Measurements from ENCODE around the gene PDE8A.

PDE8A gene

GRCh38 chr15:85168642-85169173 is 187.1 kb downstream of the PDE8A start (continued):
- TF ChIP-seq, protein P1, sequence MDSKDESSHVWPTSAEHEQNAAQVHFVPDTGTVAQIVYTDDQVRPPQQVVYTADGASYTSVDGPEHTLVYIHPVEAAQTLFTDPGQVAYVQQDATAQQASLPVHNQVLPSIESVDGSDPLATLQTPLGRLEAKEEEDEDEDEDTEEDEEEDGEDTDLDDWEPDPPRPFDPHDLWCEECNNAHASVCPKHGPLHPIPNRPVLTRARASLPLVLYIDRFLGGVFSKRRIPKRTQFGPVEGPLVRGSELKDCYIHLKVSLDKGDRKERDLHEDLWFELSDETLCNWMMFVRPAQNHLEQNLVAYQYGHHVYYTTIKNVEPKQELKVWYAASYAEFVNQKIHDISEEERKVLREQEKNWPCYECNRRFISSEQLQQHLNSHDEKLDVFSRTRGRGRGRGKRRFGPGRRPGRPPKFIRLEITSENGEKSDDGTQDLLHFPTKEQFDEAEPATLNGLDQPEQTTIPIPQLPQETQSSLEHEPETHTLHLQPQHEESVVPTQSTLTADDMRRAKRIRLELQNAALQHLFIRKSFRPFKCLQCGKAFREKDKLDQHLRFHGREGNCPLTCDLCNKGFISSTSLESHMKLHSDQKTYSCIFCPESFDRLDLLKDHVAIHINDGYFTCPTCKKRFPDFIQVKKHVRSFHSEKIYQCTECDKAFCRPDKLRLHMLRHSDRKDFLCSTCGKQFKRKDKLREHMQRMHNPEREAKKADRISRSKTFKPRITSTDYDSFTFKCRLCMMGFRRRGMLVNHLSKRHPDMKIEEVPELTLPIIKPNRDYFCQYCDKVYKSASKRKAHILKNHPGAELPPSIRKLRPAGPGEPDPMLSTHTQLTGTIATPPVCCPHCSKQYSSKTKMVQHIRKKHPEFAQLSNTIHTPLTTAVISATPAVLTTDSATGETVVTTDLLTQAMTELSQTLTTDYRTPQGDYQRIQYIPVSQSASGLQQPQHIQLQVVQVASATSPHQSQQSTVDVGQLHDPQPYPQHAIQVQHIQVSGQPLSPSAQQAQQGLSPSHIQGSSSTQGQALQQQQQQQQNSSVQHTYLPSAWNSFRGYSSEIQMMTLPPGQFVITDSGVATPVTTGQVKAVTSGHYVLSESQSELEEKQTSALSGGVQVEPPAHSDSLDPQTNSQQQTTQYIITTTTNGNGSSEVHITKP (tag by site-specific recombination; IDR thresholded peaks at IDR 0.05) = peak; percentile 83
- TF ChIP-seq ZNF23 (tag by site-specific recombination; IDR thresholded peaks at IDR 0.05; ENCODE audit: borderline replicate concordance) (no peak), ZFP3 (tag by site-specific recombination; IDR thresholded peaks at IDR 0.05; ENCODE audit: low read depth) (no peak), ZNF175 (tag by site-specific recombination; IDR thresholded peaks at IDR 0.05) (no peak), ZNF16 (tag by site-specific recombination; IDR thresholded peaks at IDR 0.05; ENCODE audit: low read depth) (no peak), ZNF433 (tag by site-specific recombination; IDR thresholded peaks at IDR 0.05; ENCODE audit: low read depth) (no peak), ZNF600 (tag by site-specific recombination; IDR thresholded peaks at IDR 0.05) (no peak), ZBTB7A (tag by site-specific recombination; IDR thresholded peaks at IDR 0.05; ENCODE audit: low read depth) (no peak), ZNF26 (tag by site-specific recombination; IDR thresholded peaks at IDR 0.05) (no peak), ZNF488 (tag by site-specific recombination; IDR thresholded peaks at IDR 0.05) (no peak), ZNF324 (tag by site-specific recombination; IDR thresholded peaks at IDR 0.05) (no peak), IKZF3 (tag by site-specific recombination; IDR thresholded peaks at IDR 0.05) (no peak), ZNF830 (tag by site-specific recombination; IDR thresholded peaks at IDR 0.05; ENCODE audit: low read depth) (no peak), SCRT1 (tag by site-specific recombination; IDR thresholded peaks at IDR 0.05; ENCODE audit: borderline replicate concordance) (no peak), EGR2 (tag by site-specific recombination; IDR thresholded peaks at IDR 0.05; ENCODE audit: low read depth) (no peak), ZNF311 (tag by site-specific recombination; IDR thresholded peaks at IDR 0.05; ENCODE audit: borderline replicate concordance) (no peak), ZNF394 (tag by site-specific recombination; IDR thresholded peaks at IDR 0.05; ENCODE audit: borderline replicate concordance) (no peak), ZNF707 (tag by site-specific recombination; IDR thresholded peaks at IDR 0.05) (no peak), ZNF274 (IDR thresholded peaks at IDR 0.05; ENCODE audit: low read length) (no peak), ZNF274 (tag by site-specific recombination; IDR thresholded peaks at IDR 0.05; ENCODE audit: borderline replicate concordance) (no peak), ZNF335 (tag by site-specific recombination; conservative IDR thresholded peaks at IDR 0.05) (peak; percentile 42; the same call in 1 of the 2 replicates), ZBTB17 (tag by site-specific recombination; IDR thresholded peaks at IDR 0.05) (no peak), ZNF354C (tag by site-specific recombination; IDR thresholded peaks at IDR 0.05; ENCODE audit: borderline replicate concordance, low read depth) (no peak), FEZF1 (tag by site-specific recombination; IDR thresholded peaks at IDR 0.05) (no peak), ZFHX2 (tag by site-specific recombination; conservative IDR thresholded peaks at IDR 0.05) (peak; percentile 40), GLIS1 (tag by site-specific recombination; IDR thresholded peaks at IDR 0.05) (no peak), ZNF121 (tag by site-specific recombination; IDR thresholded peaks at IDR 0.05) (no peak), ZNF785 (tag by site-specific recombination; IDR thresholded peaks at IDR 0.05) (no peak), ZNF292 (tag by site-specific recombination; IDR thresholded peaks at IDR 0.05; ENCODE audit: borderline replicate concordance, low read depth) (no peak)
- TF ChIP-seq, protein P2, sequence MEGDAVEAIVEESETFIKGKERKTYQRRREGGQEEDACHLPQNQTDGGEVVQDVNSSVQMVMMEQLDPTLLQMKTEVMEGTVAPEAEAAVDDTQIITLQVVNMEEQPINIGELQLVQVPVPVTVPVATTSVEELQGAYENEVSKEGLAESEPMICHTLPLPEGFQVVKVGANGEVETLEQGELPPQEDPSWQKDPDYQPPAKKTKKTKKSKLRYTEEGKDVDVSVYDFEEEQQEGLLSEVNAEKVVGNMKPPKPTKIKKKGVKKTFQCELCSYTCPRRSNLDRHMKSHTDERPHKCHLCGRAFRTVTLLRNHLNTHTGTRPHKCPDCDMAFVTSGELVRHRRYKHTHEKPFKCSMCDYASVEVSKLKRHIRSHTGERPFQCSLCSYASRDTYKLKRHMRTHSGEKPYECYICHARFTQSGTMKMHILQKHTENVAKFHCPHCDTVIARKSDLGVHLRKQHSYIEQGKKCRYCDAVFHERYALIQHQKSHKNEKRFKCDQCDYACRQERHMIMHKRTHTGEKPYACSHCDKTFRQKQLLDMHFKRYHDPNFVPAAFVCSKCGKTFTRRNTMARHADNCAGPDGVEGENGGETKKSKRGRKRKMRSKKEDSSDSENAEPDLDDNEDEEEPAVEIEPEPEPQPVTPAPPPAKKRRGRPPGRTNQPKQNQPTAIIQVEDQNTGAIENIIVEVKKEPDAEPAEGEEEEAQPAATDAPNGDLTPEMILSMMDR (tag by site-specific recombination; IDR thresholded peaks at IDR 0.05) = peak; percentile 38; the same call in 1 of the 2 replicates
- TF ChIP-seq, protein P3, sequence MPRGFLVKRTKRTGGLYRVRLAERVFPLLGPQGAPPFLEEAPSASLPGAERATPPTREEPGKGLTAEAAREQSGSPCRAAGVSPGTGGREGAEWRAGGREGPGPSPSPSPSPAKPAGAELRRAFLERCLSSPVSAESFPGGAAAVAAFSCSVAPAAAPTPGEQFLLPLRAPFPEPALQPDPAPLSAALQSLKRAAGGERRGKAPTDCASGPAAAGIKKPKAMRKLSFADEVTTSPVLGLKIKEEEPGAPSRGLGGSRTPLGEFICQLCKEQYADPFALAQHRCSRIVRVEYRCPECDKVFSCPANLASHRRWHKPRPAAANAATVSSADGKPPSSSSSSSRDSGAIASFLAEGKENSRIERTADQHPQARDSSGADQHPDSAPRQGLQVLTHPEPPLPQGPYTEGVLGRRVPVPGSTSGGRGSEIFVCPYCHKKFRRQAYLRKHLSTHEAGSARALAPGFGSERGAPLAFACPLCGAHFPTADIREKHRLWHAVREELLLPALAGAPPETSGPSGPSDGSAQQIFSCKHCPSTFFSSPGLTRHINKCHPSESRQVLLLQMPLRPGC (tag by site-specific recombination; IDR thresholded peaks at IDR 0.05) = no peak
